ENCODE measurements around the gene RSRC1.
"Not testable (repeated sequence)": the region's sequence is repeated elsewhere in the genome, so short reads cannot be mapped to it uniquely, and the experiment has no call there.

RSRC1 gene

GRCh38 chr3:158100681-158101080 is 9.2 kb upstream of the RSRC1 start:
- DNase-seq (ENCODE audit: low read depth, low spot score), result no peak

- no peak for DNase-seq (ENCODE audit: low read depth, low spot score)
These were observed 8.3 kb upstream of the RSRC1 start for GRCh38 chr3:158101335-158102241.

- no peak for DNase-seq (ENCODE audit: low read depth, low spot score)
These were observed 7.4 kb upstream of the RSRC1 start for GRCh38 chr3:158102242-158103080.

GRCh38 chr3:158103081-158103886 is 6.6 kb upstream of the RSRC1 start:
- DNase-seq (ENCODE audit: low read depth, low spot score), result no peak

DNA sequence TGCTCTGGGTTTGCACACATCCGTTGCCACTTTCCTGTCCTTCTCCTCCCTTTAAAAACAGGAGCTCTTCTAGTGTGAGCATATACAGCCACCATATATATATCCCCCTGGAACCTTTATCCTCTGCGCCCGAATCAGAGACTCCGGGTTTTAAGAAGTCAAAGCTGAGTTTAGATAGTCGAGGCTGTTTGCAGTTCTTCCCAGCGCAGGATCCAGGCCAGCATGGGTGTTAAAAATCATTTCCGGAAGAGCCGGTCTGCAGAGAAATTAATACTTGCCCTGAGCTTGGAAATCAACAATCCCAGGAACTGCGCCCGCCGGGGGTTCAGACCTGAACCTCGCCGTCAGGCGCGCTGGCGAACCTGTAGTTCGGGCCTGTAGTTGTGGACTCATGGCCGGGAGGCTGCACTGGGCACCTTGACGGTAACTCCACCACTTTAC is 6.0 kb upstream of the RSRC1 start:
- no peak for DNase-seq (ENCODE audit: low read depth, low spot score)

DNA sequence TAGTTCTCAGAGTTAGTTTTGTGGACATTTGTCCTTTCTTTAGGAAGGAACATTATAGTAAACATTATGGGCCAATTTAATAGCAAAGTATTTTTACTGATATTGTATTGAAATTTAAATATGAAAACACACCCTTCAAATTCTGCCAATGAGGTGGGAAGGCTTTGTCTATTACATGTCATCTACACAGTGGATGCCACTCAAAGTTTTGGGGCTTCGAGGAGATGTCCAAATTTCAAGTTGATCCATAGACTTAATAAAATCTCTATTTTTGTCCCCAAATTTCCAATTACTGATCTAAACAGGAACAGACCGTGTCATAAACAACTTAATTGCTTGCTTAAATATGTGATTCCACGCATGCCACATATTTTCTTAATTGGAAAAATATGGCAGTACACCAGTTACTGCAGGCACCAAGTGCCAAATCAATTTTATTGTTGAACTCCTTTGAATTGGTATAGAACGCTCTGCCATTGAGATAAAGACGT is 5.4 kb upstream of the RSRC1 start:
- DNase-seq (ENCODE audit: low read depth, low spot score), result no peak

DNA sequence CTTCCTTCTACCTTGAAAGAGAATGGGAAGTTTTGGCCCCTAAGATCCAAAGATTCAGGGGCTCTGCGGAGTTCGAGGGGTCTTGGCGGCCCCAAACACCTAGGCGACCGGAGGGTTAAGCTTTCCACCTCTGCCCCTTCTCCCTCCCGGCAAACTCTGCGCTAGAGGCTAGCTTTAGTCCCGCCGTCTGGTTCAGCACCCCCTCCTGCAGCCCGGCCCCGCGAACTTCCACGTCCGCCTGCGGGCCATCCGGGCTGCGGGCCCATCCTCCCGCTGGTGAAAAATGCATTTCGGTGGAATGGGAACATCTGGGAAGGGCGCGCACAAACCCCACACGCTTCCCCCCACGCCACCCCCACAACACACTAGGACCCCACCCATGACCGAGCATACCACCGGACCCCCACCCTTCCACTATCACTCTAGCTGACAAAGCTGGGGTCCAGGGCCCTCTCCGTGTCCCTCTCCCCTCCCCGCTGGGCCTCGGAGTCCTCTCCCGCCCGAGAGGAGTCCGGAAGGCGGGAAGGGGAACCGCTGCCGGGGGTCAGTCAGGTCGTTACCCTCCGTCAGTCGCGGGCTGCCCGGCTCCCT is 4.7 kb upstream of the RSRC1 start:
- no peak for DNase-seq (ENCODE audit: low read depth, low spot score)

DNA sequence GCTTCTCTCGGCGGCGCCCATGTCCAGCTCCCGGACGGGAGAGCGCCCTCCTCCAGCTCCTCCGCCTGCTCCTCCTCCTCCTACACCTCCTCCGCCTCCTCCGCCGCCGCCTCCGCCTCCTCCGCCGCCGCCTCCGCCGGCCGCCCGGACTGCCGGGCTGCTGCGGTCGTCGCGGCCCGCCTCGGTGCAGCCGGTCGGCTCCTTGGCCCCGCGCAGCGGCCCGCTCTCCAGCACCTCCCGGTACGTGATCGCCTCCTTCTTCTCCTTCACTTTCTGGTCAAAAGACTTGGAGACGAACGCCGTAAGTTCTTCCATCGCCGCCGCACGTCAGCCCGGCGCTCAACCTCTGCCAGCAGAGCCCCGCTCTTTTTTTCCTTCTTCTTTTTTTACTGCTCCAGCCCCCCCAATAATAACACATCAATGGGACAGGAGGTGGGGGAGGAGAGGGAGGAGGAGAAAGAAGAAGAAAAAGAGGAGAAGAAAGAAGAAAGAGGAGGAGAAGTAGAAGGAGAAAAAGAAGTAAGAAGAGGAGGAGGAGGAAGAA is 4.1 kb upstream of the RSRC1 start:
- DNase-seq (ENCODE audit: low read depth, low spot score), result no peak

- DNase-seq (ENCODE audit: low read depth, low spot score), result no peak
These were observed 3.0 kb upstream of the RSRC1 start for GRCh38 chr3:158106766-158107471.

- no peak for DNase-seq (ENCODE audit: low read depth, low spot score)
These were observed 2.1 kb upstream of the RSRC1 start for GRCh38 chr3:158107605-158108444.

DNA sequence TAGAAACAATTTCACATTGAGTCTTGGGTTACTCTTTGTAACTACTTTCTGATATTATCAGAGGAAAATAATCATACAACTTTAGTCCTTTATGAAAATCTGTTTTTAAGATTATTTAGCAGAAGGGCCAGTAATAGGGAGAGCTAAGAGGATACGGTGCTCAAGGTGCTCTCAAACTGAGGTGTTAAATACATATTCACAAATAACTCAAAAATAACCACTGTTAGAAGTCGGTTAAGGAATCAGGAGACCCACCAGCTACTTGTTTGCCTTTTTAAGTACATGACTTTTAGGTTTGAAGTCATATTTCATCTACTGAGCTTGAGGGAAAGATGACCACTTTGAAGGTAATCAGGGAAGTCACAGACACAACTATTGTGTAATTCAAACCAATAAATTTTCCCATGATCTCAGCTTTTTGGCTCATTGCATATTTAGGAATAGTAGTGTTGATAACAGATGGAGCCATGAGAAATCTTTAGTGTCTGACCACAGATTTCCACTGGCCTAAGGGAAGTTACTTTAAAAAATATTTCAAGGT is 1.4 kb upstream of the RSRC1 start:
- no peak for DNase-seq (ENCODE audit: low read depth, low spot score)

DNA sequence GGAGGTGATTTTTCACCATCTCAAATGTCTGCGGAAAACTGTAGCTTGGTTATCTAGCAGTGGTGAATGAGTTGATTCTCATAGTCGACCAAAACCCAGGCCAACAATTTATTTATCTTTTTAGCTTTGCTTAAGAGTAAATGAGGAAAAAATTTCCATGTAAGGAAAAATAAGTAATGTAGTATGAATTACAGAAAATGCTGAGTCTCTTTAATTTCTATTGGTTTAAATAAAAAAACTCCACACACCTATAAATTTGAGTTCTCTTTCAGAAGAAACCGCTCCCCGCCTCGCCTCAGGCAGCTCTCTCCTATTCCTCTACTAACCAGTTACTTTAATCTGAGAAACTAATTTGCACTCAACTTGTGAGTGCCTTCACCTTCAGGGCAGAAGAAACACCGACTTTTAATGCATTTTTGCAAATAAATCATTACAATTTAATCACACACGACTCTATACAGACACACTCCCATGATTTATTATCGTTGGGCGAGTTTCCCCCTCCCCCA is 540 bp upstream of the RSRC1 start:
- DNase-seq (ENCODE audit: low read depth, low spot score), result no peak

DNA sequence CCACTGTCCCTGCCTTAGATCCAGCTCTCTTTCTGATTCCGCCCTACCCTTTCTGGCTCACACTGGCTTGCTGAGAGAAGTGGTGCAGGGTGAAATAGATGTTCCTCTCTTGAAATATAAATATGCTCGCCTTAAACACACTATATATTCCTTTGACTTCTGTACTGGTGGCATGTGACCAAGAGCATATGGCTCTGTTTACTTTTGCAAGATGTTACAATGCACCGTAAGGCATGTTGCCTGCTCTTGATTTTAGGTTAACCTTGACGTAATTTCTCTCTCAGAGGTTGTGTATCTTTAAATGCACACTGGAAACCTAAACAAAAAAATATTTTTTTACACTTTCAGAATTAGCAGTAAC is 749 bp downstream of the RSRC1 start:
- no peak for DNase-seq (ENCODE audit: low read depth, low spot score)

DNA sequence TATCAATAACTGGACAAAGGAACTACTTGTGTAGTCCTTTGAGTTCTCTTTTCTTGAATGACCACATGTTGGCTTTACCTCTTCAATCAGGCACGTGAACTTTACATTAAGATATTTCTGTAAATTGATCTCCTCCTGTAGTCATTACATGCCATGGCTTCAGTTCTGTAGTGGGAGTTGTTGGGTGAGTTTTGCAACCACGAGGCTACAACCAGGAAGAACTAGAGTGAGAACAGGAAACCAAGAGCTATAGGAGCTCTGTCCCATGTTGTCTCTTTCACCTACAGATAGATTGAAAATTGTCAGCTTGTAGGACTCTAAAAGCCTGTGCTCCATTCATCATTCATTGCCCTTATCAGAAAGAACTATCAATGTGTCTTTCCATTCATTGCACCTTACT is 2.0 kb downstream of the RSRC1 start:
- DNase-seq (ENCODE audit: low read depth, low spot score), result no peak

DNA sequence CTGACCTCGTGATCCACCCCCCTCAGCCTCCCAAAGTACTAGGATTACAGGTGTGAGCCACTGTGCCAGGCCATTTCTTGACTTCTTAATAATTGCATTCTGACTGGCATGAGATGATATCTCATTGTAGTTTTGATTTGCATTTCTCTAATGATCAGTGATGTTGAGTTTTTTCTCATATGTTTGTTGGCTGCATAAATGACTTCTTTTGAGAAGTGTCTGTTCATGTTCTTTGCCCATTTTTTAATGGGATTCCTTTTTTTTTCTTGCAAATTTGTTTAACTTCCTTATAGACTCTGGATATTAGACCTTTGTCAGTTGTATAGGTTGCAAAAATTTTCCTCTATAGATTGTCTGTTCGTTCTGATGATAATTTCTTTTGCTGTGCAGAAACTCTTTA is 3.7 kb downstream of the RSRC1 start:
- DNase-seq (ENCODE audit: low read depth, low spot score), result not testable (repeated sequence)

DNA sequence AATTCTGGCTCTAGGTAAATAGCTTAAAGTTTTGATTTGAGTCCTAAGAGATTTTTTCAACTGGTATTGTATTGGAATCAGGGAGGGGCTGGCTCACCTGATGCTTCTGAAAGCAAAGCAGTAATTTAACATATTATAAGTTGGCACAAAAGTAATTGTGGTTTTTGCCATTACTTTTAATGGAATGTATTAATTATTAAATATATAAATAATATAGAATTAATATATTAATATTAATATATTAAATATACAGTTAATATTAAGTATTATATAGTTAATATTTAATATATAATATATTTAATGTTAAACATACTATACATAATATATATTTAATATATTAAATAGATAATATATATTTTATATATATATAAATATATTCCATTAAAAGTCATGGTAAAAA is 10.4 kb downstream of the RSRC1 start:
- DNase-seq (ENCODE audit: low read depth, low spot score), result no peak

DNA sequence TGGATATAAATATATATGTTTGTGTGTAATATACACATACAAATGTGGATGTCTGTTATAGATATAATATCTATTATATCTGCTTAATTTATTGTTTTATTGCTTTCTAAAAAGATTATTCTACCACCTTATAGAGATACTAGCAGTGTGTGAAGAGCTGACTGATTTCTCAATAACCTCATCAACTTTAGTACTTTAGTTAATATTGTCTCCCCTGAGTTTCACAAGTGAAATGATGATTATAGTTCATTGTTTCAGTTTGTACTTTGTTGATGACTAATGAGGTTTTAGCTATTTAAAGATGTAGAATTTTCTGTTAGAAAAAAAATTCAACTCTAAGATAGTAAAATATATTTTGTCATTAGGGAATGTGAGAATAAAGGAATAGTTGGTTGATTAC is 11.4 kb downstream of the RSRC1 start:
- DNase-seq (ENCODE audit: low read depth, low spot score), result no peak

DNA sequence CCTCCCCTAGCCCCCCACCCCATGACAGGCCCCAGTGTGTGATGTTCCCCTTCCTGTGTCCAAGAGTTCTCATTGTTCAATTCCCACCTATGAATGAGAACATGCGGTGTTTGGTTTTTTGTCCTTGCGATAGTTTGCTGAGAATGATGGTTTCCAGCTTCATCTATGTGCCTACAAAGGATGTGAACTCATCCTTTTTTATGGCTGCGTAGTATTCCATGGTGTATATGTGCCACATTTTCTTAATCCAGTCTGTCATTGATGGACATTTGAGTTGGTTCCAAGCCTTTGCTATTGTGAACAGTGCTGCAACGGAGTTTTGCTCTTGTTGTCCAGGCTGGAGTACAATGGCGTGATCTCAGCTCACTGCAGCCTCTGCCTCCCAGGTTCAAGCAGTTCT is 12.8 kb downstream of the RSRC1 start:
- not testable (repeated sequence) for DNase-seq (ENCODE audit: low read depth, low spot score)
